Kidney (tissue), 14 donors: ENCODE measurements around the gene NUB1. TPM values are rescaled to one million over a fixed set of nuclear protein-coding genes. Genes with fewer than 3 reads are reported as not detected.

Source experiments
- DNase-seq, 5 donors: peaks; one replicate each; pipeline ENCODE4 v3.0.0-alpha.2; 2013 to 2020
- FAIRE-seq: peaks from 2 replicates; lab custom pipeline; 2012; peaks lifted over from hg19 to GRCh38; lab: Jason Lieb, UNC
- H3K27ac ChIP-seq, 2 donors: one replicate each; pipeline ENCODE4 v1.7.0; 2013; ENCODE audit warnings: low read depth in 2 of 2, low read length in 2 of 2, inconsistent platforms in 1 of 2
- H3K27me3 ChIP-seq: one replicate; pipeline ENCODE4 v1.7.1; 2013; ENCODE audit warnings: low read length, inconsistent platforms; ENCODE audit not compliant: control insufficient read depth, insufficient read depth
- H3K36me3 ChIP-seq, 3 donors: one replicate each; pipeline versions ENCODE4 v1.7.0 to v1.7.1; 2013; ENCODE audit warnings: low read length in 3 of 3, control low read depth in 1 of 3, inconsistent platforms in 1 of 3; ENCODE audit not compliant: insufficient read depth in 3 of 3, control insufficient read depth in 2 of 3
- H3K4me1 ChIP-seq, 3 donors: one replicate each; pipeline versions ENCODE4 v1.7.0 to v1.7.1; 2013; ENCODE audit warnings: low read length in 3 of 3, inconsistent platforms in 1 of 3, low read depth in 1 of 3; ENCODE audit not compliant: control insufficient read depth in 2 of 3, insufficient read depth in 2 of 3
- H3K4me3 ChIP-seq, 3 donors: one replicate each; pipeline versions ENCODE4 v1.7.0 to v1.8.1; 2013; ENCODE audit warnings: low read length in 3 of 3, control low read depth in 1 of 3, inconsistent platforms in 1 of 3
- H3K9ac ChIP-seq, 3 donors: one replicate each; pipeline versions ENCODE4 v1.7.0 to v1.7.1; 2013; ENCODE audit warnings: low read length in 3 of 3, control low read depth in 1 of 3, inconsistent platforms in 1 of 3
- H3K9me3 ChIP-seq, 3 donors: one replicate each; pipeline versions ENCODE4 v1.7.0 to v1.7.1; 2013; ENCODE audit warnings: low read length in 3 of 3, control low read depth in 1 of 3, inconsistent platforms in 1 of 3; ENCODE audit not compliant: control insufficient read depth in 2 of 3, insufficient read depth in 1 of 3
- intact Hi-C: fragments of 100-400 bp; cut with DNase I; formaldehyde crosslinking; loops from one replicate; pipeline ENCODE4 v1.11.1; 2022
- polyA plus RNA-seq: library from polyadenylated mRNA; stranded (reverse); fragments of 350-450 nt; fragmentation: Illumina TruSeq; extraction: RNeasy Lipid Tissue Mini Kit (QIAGEN cat#74804); gene quantifications from one replicate; pipeline ENCODE4 v1.2.3, GENCODE V29; 2014; ENCODE audit warnings: low read depth, low replicate concordance; ENCODE audit not compliant: insufficient read depth
- total RNA-seq: library from RNA; stranded (reverse); fragmentation: NEBNext Ultra II Directional; extraction: Animal tissue kit (Norgen Biotek cat#: 25700); gene quantifications from one replicate; pipeline ENCODE4 v1.2.1, GENCODE V29; 2021
- TF ChIP-seq, protein P1 (sequence below): IDR thresholded peaks from 3 replicates; pipeline ENCODE4 v1.5.1; 2012; ENCODE audit warnings: mild to moderate bottlenecking, moderate library complexity, borderline replicate concordance; ENCODE audit not compliant: insufficient read depth; ENCODE audit errors: extremely low read depth
- donor health status: control.
- donor health status: control.
- donor health status: control.
- donor health status: control.
- donor health status: control.
- donor health status: DM: yes; HTN: yes; CAD: no.
- donor health status: Normal renal cell carcinoma (clear cell type).

The NUB1 gene
- total and polyA plus RNA-seq, 2 donors from 2014 or later, result 32.7 to 51.8 TPM

DNA sequence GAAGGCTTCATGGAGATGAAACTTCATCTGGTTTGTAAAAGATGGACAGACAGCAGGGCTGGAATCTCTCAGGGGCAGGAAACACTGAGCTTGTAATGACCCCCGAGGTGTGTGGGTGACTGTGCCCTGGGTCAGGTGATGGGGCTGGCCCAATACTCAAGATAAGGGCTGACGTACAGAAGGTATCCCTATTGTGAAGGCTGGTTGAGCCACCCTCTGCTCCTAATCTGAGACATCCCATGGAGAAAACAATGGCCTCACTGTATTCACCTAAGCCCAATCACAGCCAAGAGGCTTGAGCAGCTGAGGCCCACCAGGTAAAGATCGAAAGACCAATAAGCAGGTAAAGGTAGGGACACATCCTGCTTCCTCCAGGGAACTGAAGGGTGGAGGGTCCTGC, 34.8 kb upstream of the NUB1 start:
- Histone ChIP-seq H3K36me3 (no peaks in the 10 kb centered on the region), H3K9ac (no peak overlapping the region), H3K4me3 (no peak overlapping the region), H3K4me1 (peaks cover 0 to 3% (median 0%) of the 10 kb centered on the region in 3 donors), H3K27me3 (no peaks in the 10 kb centered on the region), H3K27ac (no peak overlapping the region), H3K9me3 (peaks cover 0 to 5% (median 0%) of the 10 kb centered on the region in 3 donors)
- FAIRE-seq (no peak), DNase-seq (no peak)
- TF ChIP-seq, protein P1, sequence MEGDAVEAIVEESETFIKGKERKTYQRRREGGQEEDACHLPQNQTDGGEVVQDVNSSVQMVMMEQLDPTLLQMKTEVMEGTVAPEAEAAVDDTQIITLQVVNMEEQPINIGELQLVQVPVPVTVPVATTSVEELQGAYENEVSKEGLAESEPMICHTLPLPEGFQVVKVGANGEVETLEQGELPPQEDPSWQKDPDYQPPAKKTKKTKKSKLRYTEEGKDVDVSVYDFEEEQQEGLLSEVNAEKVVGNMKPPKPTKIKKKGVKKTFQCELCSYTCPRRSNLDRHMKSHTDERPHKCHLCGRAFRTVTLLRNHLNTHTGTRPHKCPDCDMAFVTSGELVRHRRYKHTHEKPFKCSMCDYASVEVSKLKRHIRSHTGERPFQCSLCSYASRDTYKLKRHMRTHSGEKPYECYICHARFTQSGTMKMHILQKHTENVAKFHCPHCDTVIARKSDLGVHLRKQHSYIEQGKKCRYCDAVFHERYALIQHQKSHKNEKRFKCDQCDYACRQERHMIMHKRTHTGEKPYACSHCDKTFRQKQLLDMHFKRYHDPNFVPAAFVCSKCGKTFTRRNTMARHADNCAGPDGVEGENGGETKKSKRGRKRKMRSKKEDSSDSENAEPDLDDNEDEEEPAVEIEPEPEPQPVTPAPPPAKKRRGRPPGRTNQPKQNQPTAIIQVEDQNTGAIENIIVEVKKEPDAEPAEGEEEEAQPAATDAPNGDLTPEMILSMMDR, result no peak
- intact Hi-C loops, result loop anchor here (10.0 kb wide), 1 partner anchor 62 kb away; the partner anchor contains the start of gene SMARCD3

DNA sequence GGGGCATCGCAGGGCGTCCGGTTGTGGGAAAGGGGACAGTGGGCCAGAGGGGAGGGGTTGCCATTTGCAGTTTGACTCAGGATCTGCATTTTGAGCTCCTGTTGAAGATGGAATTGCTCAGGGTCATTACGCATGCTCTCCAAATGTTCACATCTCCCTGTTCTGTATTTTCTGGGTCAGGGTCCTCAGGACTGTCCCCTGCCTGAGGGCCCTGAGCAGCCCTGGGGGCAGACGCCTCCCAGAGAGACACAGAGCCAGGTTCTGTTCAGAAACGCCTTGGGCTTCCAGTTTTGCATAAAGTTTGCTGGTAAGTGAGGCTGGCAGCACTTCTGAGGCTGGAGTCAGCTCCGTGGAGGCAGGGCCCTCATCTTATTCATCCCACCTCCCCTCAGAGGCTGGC, 34.1 kb upstream of the NUB1 start:
- H3K27ac ChIP-seq, result no peak overlapping the region
- H3K36me3 ChIP-seq, result no peaks in the 10 kb centered on the region
- TF ChIP-seq, protein P1, result no peak
- peaks cover 0 to 5% (median 0%) of the 10 kb centered on the region in 3 donors for H3K9me3 ChIP-seq
- peaks cover 0 to 3% (median 0%) of the 10 kb centered on the region in 3 donors for H3K4me1 ChIP-seq
- no peak overlapping the region for H3K4me3 ChIP-seq
- FAIRE-seq (no peak), DNase-seq (no peak)
- H3K27me3 ChIP-seq, result no peaks in the 10 kb centered on the region
- no peak overlapping the region for H3K9ac ChIP-seq
- intact Hi-C loops, result loop anchor here (10.0 kb wide), 1 partner anchor 63 kb away; the partner anchor contains the start of gene SMARCD3

DNA sequence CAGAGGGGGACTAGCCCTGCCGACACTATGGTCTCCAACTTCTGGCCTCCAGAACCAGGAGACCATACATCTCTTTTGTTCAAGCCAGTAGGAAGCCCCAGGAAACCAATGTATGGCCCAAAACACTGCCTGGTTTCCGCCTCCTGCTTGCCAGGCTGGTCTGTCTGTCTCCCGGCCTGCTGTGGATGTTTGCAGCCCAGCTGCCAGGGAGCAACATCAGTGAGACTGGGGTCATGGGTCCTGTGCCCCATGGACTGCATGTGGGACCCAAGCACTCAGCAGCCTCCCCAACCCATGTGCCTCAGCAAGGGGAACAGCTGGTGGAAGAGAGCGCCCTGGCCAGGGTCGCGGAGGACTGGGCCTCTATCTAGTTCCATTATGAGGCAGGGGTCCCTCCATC, 33.4 kb upstream of the NUB1 start:
- Histone ChIP-seq H3K9ac (no peak overlapping the region), H3K9me3 (peaks cover 0 to 5% (median 0%) of the 10 kb centered on the region in 3 donors), H3K27me3 (no peaks in the 10 kb centered on the region), H3K4me3 (no peak overlapping the region), H3K27ac (no peak overlapping the region), H3K36me3 (no peaks in the 10 kb centered on the region), H3K4me1 (peaks cover 0 to 3% (median 0%) of the 10 kb centered on the region in 3 donors)
- DNase-seq, result no peak
- TF ChIP-seq, protein P1, result no peak
- FAIRE-seq, result no peak
- intact Hi-C loops, result loop anchor here (10.0 kb wide), 1 partner anchor 63 kb away; the partner anchor contains the start of gene SMARCD3
